Left cardiac atrium (tissue), 4 donors: ENCODE data around the gene CPLANE1. TPM values are rescaled to one million over a fixed set of nuclear protein-coding genes. Genes with fewer than 3 reads are reported as not detected.
"Not testable (repeated sequence)": the region's sequence is repeated elsewhere in the genome, so short reads cannot be mapped to it uniquely, and the experiment has no call there.

Source experiments
- ATAC-seq, 2 donors: fragments of 200-7000 bp; cut with Tn5 transposase; one replicate each; pipeline ENCODE4 v1.9.1; 2020; ENCODE audit warnings: mild to moderate bottlenecking in 2 of 2, moderate library complexity in 2 of 2
- DNase-seq: peaks from one replicate; pipeline ENCODE4 v3.0.0-alpha.2; 2020
- intact Hi-C, 2 donors: fragments of 100-400 bp; cut with DNase I; formaldehyde crosslinking; loops; one replicate each; pipeline versions ENCODE4 v1.14.1 to v1.15.1; 2022 to 2023
- long read RNA-seq: library from polyadenylated mRNA; unstranded; transcript quantifications from one replicate; pipeline ENCODE4 v2.0.0, GENCODE V29; 2021
- total RNA-seq, 2 donors: library from RNA; stranded (reverse); fragmentation: NEBNext Ultra II Directional; extraction: Animal tissue kit (Norgen Biotek cat#: 25700); gene quantifications; one replicate each; pipeline ENCODE4 v1.2.1, GENCODE V29; 2021
- donor health status: DM: no; HTN: yes; CAD: no.
- donor health status: DM: no; HTN: yes; CAD: no; lungs with severe emphysema.
- donor health status: DM: yes; HTN: yes; CAD: no.
- donor health status: Dilated cardiomyopathy.

The CPLANE1 gene
- total RNA-seq, result 1 to 10 TPM; 7.9 to 9.0 TPM
- long read RNA-seq, partial matches to known transcripts, result 1 of 2 reads
- long read RNA-seq, other reads (novel, unspliced or antisense), result 1 of 2 reads

- peak; percentile 84 for DNase-seq
- intact Hi-C loops, result no loop called here
- ATAC-seq, result peak; percentile 98 to 99
Observed at GRCh38 chr5:37248970-37249814, at the start of gene CPLANE1. CPLANE1 (minus strand) TSS chr5:37249376; CDS start chr5:37247698, 1,678 bp downstream.

- ATAC-seq, DNase-seq, intact Hi-C loops: not testable (repeated sequence)
Observed at GRCh38 chr5:37296313-37296712, 47.1 kb upstream of the CPLANE1 start.

GRCh38 chr5:37283214-37283820 lies 34.1 kb upstream of the CPLANE1 start:
- no peak for ATAC-seq
- intact Hi-C loops, result no loop called here
- no peak for DNase-seq

GRCh38 chr5:37275511-37275910 lies 26.3 kb upstream of the CPLANE1 start:
- ATAC-seq (no peak), DNase-seq (no peak)
- intact Hi-C loops, result no loop called here

- peak in 1 of 2 donors; percentile 51 for ATAC-seq
- intact Hi-C loops, result no loop called here
- no peak for DNase-seq
Observed at GRCh38 chr5:37272511-37272910, 23.3 kb upstream of the CPLANE1 start.

GRCh38 chr5:37268100-37268499 lies 18.9 kb upstream of the CPLANE1 start:
- intact Hi-C loops, ATAC-seq, DNase-seq: not testable (repeated sequence)

GRCh38 chr5:37255774-37256358 lies 6.7 kb upstream of the CPLANE1 start:
- DNase-seq, result no peak
- no peak for ATAC-seq
- intact Hi-C loops, result no loop called here

GRCh38 chr5:37254581-37254980 lies 5.4 kb upstream of the CPLANE1 start:
- intact Hi-C loops, result no loop called here
- DNase-seq (no peak), ATAC-seq (no peak)

- intact Hi-C loops, result no loop called here
Observed at GRCh38 chr5:37251665-37252064, 2.5 kb upstream of the CPLANE1 start.

GRCh38 chr5:37249815-37250164 lies 614 bp upstream of the CPLANE1 start:
- intact Hi-C loops, result no loop called here
- DNase-seq, result peak; percentile 24
- ATAC-seq, result peak; percentile 1 to 3

More at GRCh38 chr5:37251665-37252064, 2.5 kb upstream of the CPLANE1 start:
- DNase-seq, result no peak
- no peak for ATAC-seq

GRCh38 chr5:37248421-37248969 lies 681 bp downstream of the CPLANE1 start:
- intact Hi-C loops, result no loop called here
- DNase-seq, result no peak
- ATAC-seq, result no peak

- ATAC-seq (no peak), DNase-seq (no peak)
- intact Hi-C loops, result no loop called here
Observed at GRCh38 chr5:37247496-37247895, 1.7 kb downstream of the CPLANE1 start.

- no peak for ATAC-seq
- no peak for DNase-seq
- intact Hi-C loops, result no loop called here
Observed at GRCh38 chr5:37247036-37247435, 2.1 kb downstream of the CPLANE1 start.

- DNase-seq (no peak), ATAC-seq (no peak)
- intact Hi-C loops, result no loop called here
Observed at GRCh38 chr5:37234288-37234687, 14.9 kb downstream of the CPLANE1 start.

- DNase-seq (no peak), ATAC-seq (no peak)
- intact Hi-C loops, result loop anchor here in 1 of 2 donors (10.0 kb wide), 1 partner anchor 62 kb away; no protein-coding TSS in a partner anchor
Observed at GRCh38 chr5:37226377-37226776, 22.8 kb downstream of the CPLANE1 start.

GRCh38 chr5:37222181-37222580 lies 27.0 kb downstream of the CPLANE1 start:
- ATAC-seq, result no peak
- no peak for DNase-seq
- intact Hi-C loops, result loop anchor here in 1 of 2 donors (10.0 kb wide), 1 partner anchor 57 kb away; no protein-coding TSS in a partner anchor

- not testable (repeated sequence) for ATAC-seq, DNase-seq
- intact Hi-C loops, result loop anchor here in 1 of 2 donors (10.0 kb wide), 1 partner anchor 56 kb away; no protein-coding TSS in a partner anchor
Observed at GRCh38 chr5:37220426-37220825, 28.8 kb downstream of the CPLANE1 start.

- ATAC-seq, DNase-seq, intact Hi-C loops: not testable (repeated sequence)
Observed at GRCh38 chr5:37219384-37219783, 29.8 kb downstream of the CPLANE1 start.

- intact Hi-C loops, result no loop called here
- DNase-seq (no peak), ATAC-seq (no peak)
Observed at GRCh38 chr5:37217976-37218375, 31.2 kb downstream of the CPLANE1 start.
